Stimulated activated CD8-positive, alpha-beta memory T cell treated with anti-CD3 and anti-CD28 coated beads, Interleukin-7, amount 100 ng/mL, for 4 hours (primary cell): Measurements from ENCODE around the gene SACM1L.

Experiments used
- DNase-seq, 2 donors: peaks; one replicate each; pipeline ENCODE4 v3.0.0-alpha.2; 2020; ENCODE audit warnings: low read depth in 2 of 2

Gene SACM1L

DNA sequence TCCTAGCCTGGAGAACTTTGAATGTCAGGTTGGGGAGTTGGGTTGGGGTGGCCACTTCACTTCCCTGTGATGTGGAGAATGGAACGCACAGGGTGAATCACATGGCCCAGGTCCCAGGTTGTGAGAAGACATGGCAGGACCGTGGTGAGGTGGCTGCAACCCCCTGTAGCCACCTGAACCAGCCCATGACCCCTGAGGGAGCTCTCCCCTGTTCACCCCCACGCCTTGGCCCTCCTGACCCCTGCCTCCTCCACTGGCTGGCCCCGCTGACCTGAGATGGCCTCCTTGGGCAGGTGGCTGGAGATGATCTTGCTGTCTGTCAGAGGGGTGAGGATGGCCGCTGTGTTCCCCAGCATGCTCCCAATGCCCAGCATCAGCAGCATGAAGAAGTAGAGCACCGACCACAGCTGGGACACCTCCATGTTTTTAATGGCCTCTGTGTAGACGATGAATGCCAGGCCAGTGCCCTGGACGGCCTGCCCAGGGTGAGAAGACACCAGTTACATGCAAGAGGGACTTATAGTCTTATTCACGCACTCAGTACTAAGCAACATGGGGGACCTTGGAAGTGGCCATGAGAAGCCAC lies 76.2 kb downstream of the SACM1L start:
- no peak for DNase-seq

DNA sequence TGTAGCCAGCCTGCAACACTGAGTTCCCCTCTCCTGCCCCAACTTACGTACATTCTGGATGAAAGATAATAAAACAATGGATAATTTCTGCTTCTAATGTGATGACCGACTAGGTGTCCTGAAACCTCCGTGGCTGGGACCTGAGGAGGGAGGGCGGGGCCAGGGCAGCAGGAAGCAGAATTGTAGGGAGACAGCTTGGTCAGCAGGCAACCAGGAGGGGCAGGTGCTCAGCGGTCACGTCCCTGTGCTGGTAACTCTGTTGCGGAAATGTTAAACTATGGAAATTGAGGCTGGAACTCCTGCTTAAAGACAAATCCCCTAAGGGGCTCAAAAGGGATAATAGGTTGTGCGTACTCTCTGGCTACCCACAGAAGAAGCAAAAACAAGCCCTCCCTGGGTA lies 76.8 kb downstream of the SACM1L start:
- DNase-seq: no peak

DNA sequence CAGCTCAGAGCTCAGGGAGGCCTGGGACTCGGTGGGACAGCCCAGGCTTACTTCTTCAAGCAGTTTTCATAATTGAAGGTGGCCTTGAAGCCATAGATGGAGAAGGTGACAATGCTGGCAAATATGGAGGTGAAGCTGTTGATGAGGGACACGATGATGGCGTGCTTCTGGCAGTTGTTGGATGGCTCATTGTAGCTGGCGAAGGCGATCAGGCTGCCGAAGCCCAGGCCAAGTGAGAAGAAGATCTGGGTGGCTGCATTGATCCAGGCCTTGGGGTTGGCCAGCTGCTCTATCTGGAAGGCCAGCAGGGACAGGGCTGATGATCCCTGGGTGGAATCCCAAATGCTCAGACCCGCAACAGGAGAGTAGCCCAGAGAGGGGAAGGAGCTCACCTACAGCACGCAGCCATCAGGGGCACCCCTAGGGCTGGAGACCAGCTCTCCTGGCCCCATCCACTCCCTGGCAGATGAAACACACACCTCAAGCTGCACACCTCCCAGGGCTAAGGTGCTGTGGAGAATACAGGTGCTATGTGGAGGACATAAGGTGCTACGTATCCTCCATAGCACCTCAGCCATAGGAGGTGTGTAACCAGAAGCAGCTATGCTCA lies 82.1 kb downstream of the SACM1L start:
- no peak for DNase-seq

DNA sequence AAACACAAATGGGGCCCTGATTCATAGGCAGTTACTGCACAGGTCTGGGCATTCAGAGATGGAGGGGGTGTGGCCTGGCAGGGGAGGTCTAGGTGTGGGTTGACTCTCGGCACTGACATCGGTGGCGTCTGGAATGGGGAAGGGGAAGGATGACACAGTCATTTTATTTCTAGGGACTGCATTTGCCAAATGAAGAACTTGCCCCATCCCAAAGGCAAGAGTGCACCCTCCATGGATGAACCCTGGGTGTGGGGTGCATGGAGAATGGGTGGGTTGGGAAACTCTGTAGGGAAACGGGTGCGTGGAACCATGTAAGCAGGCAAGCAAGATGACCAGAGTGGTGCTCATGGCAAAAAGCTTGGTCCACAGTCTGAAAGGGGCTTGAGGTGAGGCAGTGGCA lies 82.6 kb downstream of the SACM1L start:
- DNase-seq: no peak

DNA sequence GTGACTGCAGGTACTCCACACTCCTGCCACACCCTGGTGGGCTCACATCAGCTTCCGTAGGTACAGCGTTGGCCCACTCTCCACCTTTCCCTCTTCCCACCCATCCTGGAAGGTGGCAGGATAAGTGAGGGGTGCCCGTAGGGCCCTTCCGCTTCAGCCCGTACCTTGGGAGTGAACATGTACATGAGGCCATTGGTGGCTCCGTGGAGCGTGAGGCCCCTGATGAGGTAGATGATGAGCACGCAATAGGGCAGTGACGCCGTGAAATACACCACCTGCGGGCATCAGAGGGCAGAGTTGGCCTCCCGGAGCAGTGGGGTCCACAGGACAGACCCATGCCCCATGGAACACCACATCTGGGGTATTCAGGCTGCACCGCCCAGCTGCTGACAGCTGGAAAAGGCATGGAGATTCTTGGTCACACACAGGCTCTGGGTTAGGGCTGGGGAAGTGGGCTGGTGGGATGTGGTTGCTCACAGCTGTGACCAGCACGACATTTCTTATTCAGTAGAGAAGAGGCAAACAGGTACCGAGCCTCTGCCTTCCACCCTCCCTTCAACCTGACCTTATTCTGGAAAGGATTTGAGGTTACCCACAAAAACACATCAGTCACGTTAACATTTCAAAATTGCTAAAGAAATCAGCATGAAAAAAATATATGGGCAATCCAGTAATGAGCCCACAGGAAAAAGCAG lies 83.3 kb downstream of the SACM1L start:
- DNase-seq: no peak

DNA sequence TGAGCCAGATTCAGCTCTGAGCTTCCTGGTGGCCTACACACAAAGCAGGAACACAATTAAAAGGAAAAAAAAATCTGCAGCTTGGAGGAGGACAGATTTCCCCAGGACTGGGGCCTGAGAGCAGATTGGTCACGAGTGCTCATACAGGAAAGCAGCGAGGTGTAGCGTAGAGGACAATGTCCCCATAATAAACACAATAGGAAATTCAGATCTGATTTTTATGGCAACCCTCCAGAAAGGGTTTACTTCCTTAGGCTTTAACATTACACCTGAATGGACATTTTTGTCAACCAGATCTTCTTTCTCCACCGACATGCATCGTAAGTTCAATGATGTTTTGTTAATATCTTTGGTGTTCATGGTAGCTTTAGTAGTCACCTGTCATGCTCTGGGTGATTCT lies 83.9 kb downstream of the SACM1L start:
- no peak for DNase-seq

DNA sequence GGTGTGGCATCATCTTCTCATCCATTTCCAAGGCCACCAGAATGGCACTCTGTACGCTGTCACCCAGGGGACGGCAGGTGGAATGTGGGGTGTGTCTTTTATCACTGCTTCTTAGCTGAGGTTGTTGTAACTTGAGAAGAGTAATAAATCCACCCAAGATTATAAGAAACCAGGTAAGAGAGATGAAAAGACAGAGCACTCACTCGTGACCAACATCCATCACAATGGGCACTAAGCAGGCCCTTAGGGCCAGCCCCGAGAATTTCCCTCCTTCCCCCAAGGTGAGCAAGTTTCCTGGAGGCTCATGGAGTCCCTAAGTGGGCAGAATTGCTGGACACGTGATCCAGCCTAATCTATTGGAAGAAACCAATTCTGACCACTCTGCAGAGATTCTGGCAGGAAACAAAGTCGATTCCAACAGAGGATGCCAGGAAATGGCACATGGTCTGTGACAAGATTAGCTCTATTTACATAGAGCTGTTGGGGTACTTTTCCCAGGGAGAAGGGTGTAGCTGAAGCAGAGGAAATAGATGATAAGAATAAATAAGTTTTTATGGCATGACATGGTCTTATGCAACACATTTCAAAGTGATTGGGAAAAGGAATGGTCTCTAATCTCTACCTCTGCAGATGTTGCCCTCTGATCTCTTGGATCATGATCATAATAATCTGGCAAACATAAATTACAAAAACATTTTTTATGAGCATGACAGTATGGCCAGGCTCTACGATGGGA lies 84.7 kb downstream of the SACM1L start:
- no peak for DNase-seq

DNA sequence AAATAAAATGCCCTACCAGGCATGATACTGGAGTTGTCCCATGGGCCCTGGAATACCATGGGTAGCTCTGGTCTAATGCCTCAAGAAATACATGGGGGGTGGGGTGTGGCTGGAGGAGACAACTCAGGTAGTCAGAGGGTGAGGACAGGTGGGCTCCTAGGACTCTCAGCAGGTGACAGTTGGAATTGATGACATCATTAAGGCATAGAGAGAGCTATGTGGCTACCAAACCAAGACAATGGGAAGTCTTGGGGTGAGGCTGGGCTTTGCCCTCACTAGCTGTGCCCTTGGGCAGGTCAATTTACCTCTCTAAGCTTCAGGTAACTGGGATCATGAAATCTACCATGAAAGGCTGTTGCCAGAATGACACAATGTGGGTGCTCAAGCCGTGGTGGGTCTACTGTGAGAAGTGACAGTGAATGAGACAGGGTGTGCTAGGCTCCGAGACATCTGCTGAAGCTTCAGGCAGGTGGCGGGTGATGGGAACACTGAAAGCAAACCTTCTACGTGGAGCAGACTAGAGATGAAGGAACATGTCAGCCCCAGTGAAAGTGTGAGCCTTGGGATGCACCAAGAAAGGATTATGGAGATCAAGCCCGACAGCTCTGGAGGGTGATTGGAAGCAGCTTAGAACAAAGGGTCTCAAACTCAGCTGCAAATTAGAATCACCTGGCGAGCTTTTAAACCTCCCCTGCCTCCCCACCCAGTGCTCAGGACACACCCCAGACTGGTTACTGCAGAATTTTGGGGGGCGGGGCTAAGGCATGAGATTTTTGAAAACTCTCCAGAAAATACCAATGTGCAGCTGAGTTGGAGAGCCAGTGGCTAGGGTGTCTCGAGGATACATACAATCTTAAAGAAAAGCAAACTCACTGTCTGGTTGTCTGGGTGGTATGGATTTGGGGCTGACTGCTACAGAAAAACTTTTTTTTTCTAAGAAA lies 85.7 kb downstream of the SACM1L start:
- DNase-seq: no peak

DNA sequence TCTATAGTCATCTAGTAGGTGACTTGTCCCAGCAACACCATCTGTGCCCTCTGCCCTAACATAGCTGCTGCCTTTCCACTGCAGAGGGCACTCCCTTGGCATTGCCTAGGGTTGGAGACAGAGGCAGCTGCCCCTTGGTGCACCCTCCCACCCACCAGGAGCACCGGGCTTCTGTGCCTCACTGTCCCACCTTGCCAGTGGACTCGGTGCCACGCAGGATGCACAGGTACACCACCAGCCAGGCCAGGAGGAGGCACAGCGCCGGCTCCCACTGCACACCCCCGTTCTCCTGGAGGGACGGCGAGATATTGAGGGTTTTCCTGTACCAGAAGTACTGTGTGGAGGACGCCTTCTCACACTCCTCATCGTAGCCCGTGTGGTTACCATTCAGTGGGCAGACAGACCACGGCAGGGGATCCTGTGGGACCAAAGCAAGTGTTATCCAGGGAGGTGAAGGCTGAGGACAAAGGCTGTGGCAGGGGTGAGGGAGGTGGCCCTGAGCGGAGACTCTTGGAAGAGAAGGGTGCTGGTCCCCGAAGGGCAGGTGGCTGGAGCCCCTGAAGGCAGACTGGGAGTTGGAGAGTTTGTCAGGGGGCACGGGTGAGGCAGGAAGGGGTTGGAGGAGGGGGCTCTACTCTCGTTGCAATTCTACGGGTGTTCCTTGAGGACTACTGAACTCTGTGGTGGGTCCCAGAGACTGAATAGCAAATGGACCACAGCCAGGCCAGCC lies 86.5 kb downstream of the SACM1L start:
- DNase-seq: no peak

DNA sequence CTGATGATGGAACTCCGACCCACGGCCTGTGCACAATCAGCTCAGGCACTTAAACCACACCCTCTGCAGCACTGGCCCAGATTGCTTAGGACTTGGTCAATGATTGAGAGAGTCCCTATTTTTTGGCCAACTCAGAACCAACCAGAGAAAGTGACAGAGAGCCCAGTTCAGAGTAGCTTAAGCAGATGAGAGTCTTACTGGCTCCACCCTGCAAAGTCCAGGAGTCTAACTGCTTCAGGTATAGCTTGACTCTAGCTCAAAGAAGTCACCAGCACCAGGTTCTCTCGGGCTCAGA lies 87.1 kb downstream of the SACM1L start:
- DNase-seq: no peak

DNA sequence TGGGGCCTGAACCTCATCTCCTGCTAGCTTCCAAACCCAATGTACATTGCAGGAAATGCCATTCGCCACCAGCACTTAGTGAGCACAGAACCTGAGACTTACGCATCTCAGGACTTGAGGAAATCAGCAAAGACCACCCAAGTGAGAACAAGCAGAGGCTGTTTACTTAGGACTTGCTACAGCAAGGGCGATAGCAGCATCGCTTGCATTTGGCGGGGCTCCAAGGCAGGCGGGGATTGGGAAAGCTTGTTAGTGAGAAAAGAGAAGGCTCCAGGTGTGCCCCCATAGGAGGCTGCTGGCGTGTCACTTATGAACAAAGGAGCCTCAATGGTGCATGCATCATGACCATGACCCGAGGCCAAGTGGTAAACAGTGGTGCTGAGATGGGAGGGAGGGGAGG lies 87.4 kb downstream of the SACM1L start:
- no peak for DNase-seq

DNA sequence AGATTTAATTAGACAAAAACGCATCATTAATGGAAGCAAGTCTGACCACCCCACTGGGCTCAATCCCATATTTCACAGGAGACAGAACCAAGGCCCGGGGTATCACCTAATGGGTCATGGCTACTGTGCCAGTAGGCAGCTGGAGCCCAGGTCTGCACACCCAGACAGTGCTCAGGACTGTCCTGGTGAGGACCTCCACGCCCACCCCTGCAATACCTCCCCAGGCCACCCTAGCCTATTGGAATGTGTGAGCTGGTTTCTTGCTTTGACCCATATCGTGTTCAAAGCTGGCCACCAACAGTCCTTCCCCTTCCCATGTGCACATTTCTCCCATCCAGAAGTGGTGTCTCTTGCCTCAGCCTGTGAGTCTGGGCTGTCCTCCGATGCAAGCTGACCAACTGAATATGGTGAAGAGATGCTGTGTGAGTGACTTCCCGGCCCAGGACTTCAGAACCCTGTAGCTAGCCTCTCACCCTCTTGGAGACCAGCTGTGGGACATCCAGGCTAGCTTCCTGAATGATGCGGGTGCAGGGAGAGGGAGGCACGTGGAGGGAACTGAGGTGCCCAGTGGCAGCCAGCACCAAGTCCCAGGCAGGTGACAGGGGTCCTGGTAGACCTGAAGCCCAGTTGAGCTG lies 88.0 kb downstream of the SACM1L start:
- no peak for DNase-seq

DNA sequence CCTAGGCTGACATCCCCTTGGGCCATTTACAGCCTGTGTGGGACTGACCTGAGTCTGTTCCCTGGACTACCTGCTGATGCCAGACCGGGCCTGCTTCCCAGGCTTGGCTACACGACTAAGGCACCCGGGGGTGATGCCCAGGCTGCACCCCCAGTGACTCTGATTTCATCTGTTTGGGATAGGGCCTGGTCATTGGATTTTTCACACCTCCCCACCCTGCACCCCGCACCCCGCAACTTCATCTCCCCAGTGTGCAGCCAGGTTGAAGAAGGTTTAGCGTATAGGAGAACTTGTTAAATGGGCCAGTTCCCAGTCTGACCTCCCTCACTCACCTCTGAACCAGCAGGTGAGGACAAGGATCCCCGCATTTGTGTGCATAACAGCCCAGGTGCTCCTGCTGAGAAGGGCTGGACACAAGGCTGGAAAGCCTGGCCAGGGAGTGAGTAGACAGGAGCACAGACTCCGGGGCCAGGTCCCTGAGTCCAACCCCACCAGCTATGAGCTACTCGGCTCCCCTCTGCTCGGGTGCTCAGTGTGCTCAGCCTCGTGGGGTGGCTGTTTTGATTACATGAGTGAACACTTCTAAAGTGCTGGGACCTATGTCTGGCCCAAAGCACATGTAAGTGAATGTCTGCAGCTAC lies 88.7 kb downstream of the SACM1L start:
- no peak for DNase-seq

DNA sequence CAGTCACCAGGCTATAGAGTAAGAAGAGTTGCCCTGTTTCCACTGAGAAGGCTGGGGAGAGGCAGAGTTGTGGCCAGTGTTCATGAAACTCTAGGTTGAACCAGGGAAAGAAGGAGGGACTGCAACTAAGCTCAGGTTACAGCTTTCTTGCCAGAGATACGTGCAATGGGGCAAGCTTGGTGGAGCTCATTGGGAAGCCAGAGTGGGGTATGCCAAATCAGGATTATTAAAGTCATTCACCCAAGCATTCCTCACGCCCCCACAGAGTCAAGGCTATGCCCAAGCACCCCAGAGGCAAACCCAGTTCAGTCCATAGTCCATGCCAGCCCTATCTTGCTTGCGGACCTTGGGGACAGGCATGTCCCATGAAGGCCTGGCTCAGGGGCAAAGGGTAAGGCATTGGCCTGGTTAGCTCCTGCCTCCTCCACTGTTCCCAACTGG lies 89.6 kb downstream of the SACM1L start:
- DNase-seq: no peak

DNA sequence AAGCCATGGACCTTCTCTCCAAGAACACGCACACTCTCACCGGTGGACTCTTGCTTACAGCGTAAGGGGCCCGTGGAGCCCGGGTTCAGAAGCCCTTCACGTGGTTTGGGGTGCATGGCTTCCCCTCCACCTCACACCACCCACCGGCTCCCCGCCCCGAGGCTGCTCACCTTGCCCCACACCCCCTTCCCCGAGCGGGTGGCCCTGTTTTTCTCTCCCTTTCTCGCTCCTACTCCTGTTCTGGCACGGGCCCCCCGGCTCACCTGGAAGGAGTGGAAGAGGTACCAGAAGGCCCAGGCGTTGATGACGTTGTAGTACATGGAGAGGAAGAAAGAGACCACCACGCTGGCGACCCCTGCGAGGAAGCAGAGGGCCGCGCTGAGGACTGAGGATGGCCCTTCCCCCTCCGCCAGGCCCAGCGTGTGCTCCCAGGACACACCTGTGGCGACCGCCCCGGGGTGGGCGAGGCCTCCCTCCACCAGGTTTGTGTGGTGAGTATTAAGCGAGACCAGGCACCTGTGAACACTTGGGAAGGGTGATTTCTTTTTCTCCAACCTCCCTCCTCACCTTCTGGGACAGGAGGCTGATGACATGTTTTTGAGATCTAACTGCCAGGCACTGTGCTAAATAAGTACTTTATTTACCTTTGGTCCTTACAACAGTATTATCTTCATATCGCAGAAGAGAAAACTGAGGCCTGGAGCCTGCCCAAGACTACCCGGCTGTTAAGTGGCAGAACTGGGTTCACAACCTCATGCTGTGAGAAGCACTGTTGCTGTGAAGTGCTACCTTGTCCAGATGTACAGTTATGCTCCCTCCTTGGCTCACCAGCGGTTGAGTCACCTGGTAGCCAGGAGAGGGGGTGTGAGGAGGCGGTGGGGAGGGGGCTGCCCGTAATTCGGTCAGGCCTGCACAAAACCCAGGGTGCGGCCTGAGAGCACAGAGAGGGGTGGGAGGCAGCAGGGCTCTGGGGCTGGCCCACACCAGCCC lies 90.8 kb downstream of the SACM1L start:
- DNase-seq: no peak

DNA sequence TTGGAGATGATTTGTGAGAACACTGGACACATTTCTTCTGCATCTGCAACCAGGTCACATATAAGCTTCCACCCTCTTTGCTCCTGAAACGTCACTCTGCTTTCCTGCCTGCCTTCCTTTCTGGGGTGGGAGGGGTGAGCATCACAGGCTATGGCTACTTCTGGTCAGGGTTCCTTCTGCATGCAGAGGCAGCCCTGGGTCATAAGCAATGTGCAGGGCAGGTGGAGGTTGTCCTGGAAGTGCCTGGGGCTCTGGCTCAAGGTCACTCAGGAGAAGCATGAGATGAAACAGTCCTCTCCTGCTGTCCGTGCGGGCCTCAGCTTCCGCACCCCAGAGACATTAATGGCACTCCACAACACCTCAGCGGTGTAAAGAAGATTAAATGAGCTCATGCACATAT lies 92.1 kb downstream of the SACM1L start:
- DNase-seq: no peak

DNA sequence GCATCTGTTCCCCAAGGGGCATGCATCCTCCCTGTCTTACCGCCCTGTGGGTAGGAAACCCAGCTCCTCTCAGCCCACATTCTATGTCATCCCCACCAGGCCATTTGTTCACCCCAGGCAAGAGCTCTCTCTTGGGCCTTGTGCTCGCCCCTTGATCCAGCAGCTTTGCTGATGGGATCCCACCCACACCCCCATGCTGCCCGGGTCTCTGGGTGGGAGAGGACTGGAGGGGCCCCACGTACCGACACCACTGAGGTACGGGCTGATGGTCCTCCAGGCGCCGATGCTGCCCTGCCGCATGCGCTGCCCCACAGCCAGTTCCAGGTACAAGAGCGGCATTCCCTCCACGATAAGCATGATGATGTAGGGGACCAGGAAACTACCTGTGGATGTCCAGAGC lies 92.6 kb downstream of the SACM1L start:
- no peak for DNase-seq

DNA sequence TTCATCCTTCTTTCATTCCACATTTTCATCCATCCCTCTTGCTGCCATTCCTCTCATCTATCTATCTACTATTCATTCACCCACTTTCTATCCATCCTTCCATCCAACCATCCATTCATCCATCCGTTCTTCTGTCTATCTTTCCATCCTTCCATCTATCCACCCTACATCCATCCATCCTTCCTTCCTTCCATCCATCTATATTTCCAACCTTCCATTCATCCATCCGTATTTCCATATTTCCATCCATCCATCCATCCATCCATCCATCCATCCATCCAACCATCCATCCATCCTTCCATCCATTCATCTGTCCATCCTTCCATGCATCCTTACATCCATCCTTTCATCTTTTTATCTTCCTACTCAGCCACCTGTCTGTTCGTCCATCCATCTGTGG lies 93.2 kb downstream of the SACM1L start:
- no peak for DNase-seq

DNA sequence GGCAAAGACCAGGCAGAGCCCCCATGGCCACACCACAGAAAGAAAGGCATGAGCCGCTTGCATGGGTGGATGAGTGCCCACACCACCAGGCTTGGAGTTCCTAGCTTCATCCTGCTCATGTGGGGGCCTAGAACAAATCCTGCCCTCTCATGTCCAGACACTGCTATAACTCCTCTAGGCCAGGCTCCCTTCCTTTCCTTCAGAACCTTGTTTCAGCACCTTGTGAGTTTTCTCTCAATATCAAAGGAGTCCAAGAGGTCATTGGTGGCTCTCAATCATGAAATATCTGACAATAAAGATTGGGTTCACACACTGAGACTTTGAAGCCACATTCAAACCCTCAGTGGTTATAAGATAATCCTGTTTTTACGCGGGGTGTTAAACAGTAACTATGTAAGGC lies 94.5 kb downstream of the SACM1L start:
- no peak for DNase-seq
